Lower lobe of right lung (tissue), 2 donors: ENCODE measurements around the gene MAZ. TPM values are rescaled to one million over a fixed set of nuclear protein-coding genes. Genes with fewer than 3 reads are reported as not detected.

Source experiments
- ATAC-seq, 2 donors: fragments of 200-7000 bp; cut with Tn5 transposase; one replicate each; pipeline ENCODE4 v1.9.1; 2020 to 2022; ENCODE audit warnings: mild to moderate bottlenecking in 2 of 2, moderate library complexity in 2 of 2
- DNase-seq: peaks from one replicate; pipeline ENCODE4 v3.0.0-alpha.2; 2020
- H3K27ac ChIP-seq: fragments of 200-600 bp; one replicate; pipeline ENCODE4 v1.8.0; 2022
- H3K27me3 ChIP-seq: fragments of 200-600 bp; one replicate; pipeline ENCODE4 v1.8.0; 2022; ENCODE audit warnings: low read depth
- H3K36me3 ChIP-seq: fragments of 200-600 bp; one replicate; pipeline ENCODE4 v1.8.0; 2022; ENCODE audit warnings: mild to moderate bottlenecking
- H3K4me1 ChIP-seq: fragments of 200-600 bp; one replicate; pipeline ENCODE4 v1.8.0; 2022
- H3K4me3 ChIP-seq: fragments of 200-600 bp; one replicate; pipeline ENCODE4 v1.8.0; 2022; ENCODE audit warnings: mild to moderate bottlenecking
- H3K9me3 ChIP-seq: fragments of 200-600 bp; one replicate; pipeline ENCODE4 v1.8.0; 2022
- CTCF ChIP-seq: fragments of 200-600 bp; IDR thresholded peaks from one replicate; pipeline ENCODE4 v1.8.0; 2022; ENCODE audit warnings: antibody characterized with exemption, mild to moderate bottlenecking
- intact Hi-C: fragments of 100-400 bp; cut with DNase I; formaldehyde crosslinking; loops from one replicate; pipeline ENCODE4 v1.11.0; 2022
- total RNA-seq: library from RNA; stranded (reverse); fragmentation: NEBNext Ultra II Directional; extraction: Animal tissue kit (Norgen Biotek cat#: 25700); gene quantifications from one replicate; pipeline ENCODE4 v1.2.1, GENCODE V29; 2021
- donor health status: DM: no; HTN: yes; CAD: no; lungs with severe emphysema.

Gene MAZ
- total RNA-seq, 1 donor from 2014 or later = 169 TPM

GRCh38 chr16:29811170-29811895 is 5.0 kb downstream of the MAZ start:
- no peaks in the 10 kb centered on the region for H3K27me3 ChIP-seq
- H3K27ac ChIP-seq = peak overlapping the region; percentile 80
- intact Hi-C loops = no loop called here
- peaks cover 61% of the 10 kb centered on the region for H3K4me1 ChIP-seq
- peak overlapping the region; percentile 61 for H3K4me3 ChIP-seq
- ATAC-seq = peak; percentile 79 to 80
- H3K9me3 ChIP-seq = no peaks in the 10 kb centered on the region
- no peak for TF ChIP-seq CTCF
- peaks cover 21% of the 10 kb centered on the region for H3K36me3 ChIP-seq
- peak; percentile 98 for DNase-seq

GRCh38 chr16:29811896-29812665 is 5.8 kb downstream of the MAZ start, which contains the start of gene PRRT2:
Gene PRRT2 (plus strand): TSS chr16:29812193. CDS start chr16:29813055, 862 bp downstream.
- DNase-seq (peak; percentile 73), ATAC-seq (no peak)
- H3K4me1 ChIP-seq = peaks cover 65% of the 10 kb centered on the region
- intact Hi-C loops = no loop called here
- peak within 1 kb of the TSS; percentile 80 for H3K27ac ChIP-seq
- peak within 1 kb of the TSS; percentile 61 for H3K4me3 ChIP-seq
- TF ChIP-seq CTCF = no peak
- H3K36me3 ChIP-seq = peaks cover 21% of the 10 kb centered on the region
- no peaks in the 10 kb centered on the region for H3K27me3 ChIP-seq
- H3K9me3 ChIP-seq = no peaks in the 10 kb centered on the region

DNA sequence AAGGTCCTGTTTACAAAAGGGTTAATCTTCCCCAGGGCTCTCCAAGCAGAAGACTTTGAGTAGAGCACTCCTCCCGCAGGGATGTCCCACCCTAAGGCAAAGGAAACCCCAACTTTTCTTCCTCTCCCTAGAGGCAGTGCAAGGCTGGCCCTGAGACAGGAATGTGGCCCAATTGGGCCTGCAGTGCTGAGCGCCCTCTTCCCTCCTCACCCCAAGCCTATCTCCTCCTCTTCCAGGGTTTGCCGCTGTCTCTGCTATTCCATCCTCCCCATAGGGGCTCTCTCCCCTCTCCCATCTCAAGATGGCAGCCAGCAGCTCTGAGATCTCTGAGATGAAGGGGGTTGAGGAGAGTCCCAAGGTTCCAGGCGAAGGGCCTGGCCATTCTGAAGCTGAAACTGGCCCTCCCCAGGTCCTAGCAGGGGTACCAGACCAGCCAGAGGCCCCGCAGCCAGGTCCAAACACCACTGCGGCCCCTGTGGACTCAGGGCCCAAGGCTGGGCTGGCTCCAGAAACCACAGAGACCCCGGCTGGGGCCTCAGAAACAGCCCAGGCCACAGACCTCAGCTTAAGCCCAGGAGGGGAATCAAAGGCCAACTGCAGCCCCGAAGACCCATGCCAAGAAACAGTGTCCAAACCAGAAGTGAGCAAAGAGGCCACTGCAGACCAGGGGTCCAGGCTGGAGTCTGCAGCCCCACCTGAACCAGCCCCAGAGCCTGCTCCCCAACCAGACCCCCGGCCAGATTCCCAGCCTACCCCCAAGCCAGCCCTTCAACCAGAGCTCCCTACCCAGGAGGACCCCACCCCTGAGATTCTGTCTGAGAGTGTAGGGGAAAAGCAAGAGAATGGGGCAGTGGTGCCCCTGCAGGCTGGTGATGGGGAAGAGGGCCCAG is 6.7 kb downstream of the MAZ start:
- Histone ChIP-seq H3K4me1 (peaks cover 68% of the 10 kb centered on the region), H3K27me3 (no peaks in the 10 kb centered on the region), H3K36me3 (peaks cover 27% of the 10 kb centered on the region), H3K4me3 (peak overlapping the region; percentile 61), H3K9me3 (no peaks in the 10 kb centered on the region), H3K27ac (peak overlapping the region; percentile 31)
- DNase-seq (no peak), ATAC-seq (no peak)
- intact Hi-C loops = no loop called here
- TF ChIP-seq CTCF = no peak

- H3K27me3 ChIP-seq = no peaks in the 10 kb centered on the region
- no peak for ATAC-seq
- H3K27ac ChIP-seq = no peak overlapping the region
- no peak overlapping the region for H3K4me3 ChIP-seq
- no peak for DNase-seq
- H3K9me3 ChIP-seq = no peaks in the 10 kb centered on the region
- H3K4me1 ChIP-seq = peaks cover 68% of the 10 kb centered on the region
- intact Hi-C loops = no loop called here
- TF ChIP-seq CTCF = no peak
- peaks cover 31% of the 10 kb centered on the region for H3K36me3 ChIP-seq
Measured at GRCh38 chr16:29813644-29814562, 7.6 kb downstream of the MAZ start.
